Measurements from ENCODE around the gene CWF19L1.
"Not testable (repeated sequence)": the region's sequence is repeated elsewhere in the genome, so short reads cannot be mapped to it uniquely, and the experiment has no call there.

The CWF19L1 gene

DNA sequence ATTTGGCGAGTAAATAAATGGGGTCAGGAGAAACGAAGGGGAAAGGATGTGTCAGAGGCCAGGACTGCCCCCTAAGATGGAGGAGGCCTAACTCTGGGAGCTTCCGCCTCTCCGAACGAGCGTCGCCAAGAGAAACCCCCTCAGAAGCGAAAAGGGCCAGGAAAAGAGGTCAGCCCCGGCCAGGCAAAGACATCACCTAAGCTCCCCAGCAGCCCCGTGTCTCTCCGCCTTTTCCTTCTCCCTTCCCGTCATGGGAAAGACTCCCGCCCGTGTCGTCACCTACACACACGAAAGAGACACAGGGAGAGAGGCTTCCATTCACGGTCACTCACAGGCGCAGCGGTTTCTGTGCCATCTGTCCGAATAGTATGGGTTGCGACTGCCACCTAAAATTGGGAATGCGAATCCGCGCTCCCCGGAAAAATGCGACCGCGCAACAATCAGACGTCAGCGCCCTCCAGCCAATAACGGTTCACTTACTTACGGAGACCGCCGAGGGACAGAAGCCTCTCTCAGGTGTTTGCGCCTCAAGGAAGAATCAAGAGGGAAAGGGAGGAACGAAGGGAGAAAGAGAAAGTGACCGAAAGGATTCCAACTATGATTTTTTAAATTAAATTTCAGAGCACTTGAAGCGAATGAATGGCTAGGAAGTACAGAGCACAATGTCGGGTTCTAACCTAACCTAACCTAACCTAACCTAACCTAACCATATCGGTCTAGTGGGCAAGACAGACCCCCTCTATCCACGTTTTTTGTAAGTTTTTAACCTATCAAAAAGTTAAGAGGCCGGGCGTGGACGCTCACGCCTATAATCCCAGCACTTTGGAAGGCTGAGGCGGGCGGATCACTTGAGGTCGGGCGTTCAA is at the start of gene CWF19L1:
TSS of gene CWF19L1 (minus strand) at position 400 of the 866 bp plus-strand sequence. CDS start at position 355, 45 bp downstream.
- peak; percentile 91 for DNase-seq

DNA sequence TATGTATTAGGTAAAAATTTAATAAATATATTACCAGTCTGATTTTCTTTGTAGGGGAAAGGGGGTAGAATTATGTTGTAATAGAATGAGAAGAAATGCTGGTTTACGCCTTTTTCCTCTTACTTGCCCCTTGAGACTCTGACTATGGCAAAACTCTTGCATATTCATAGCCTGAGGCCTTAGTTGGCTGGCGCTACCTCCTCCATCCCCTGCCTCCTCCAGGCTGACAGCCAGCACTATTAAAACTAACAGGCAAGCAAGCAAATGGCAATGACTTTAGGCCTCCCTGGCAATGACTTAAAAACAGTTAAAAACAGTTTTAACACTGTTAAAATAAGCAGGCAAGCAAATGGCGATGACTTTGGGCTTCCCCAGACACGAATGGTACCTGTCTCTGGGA is 48.2 kb upstream of the CWF19L1 start:
- no peak for DNase-seq

DNA sequence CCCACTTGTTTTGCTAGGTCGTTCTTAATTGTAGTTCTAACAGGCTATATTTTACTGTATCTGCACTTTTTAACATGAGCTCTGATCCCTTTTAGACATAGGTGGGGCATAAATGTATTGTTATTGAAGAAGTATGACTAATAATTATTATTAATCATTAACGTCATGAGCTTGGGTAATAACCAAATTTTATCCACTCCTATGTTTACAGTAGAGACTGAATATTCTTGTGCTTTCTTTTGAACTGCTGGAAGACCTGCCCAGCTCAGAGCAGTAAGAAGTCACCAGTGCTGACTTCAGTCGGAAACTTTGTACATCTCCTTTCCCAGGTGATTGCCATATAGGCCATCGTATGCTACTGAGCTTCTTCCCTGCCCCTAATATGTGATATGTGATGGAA is 43.9 kb upstream of the CWF19L1 start:
- DNase-seq: no peak

DNA sequence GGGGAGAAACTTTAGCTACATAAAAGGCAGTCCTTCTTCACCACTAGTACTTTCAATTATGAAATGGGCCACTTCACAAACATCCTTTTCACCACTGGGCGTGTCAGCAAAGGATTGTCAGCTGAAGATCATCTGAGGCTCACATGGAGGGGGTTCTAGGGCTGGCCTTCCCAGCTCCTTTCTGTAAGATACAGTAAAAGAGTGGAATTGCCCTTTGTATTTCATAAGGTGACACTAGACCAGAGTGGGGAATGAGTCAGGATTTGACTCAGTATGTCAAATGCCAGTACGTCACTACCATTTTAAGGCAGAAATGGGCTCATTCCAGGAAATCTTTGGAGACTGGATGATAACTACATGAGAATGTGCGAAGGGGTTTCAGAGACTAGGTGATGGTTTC is 40.2 kb upstream of the CWF19L1 start:
- no peak for DNase-seq

DNA sequence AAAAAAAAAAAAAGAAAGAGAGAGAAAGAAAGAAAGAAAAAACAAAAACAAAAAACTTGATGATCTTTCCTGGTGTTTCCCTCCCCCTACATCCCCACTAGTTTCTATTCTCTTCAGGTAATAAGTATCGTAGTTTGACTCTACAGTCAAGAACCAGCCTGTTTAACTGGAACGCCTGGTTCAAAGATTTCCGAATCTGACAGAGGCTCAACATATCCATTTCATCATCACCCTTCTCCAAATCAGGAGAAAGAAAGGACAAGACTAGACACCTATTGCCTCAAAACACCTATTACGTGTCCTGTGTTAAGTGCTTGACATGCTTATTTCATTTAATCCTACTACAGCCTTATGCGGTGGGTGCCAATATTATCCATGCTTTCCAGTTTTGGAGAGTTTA is 39.4 kb upstream of the CWF19L1 start:
- DNase-seq: no peak

DNA sequence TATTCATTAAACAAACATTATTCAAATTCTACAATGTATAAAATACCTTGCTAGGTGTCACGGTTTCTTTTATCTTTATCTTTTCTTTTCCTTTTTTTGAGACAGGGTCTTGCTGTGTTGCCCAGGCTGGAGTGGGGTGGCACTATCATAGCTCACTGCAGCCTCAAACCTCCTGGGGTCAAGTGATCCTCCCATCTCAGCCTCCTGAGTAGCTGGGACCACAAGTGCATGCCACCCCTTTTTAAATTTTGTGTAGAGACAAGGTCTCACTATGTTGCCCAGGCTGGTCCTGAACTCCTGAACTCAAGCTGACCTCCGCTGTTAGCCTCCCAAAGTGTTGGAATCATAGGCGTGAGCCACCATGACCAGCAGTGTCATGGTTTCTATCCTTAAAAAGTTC is 37.0 kb upstream of the CWF19L1 start:
- no peak for DNase-seq

DNA sequence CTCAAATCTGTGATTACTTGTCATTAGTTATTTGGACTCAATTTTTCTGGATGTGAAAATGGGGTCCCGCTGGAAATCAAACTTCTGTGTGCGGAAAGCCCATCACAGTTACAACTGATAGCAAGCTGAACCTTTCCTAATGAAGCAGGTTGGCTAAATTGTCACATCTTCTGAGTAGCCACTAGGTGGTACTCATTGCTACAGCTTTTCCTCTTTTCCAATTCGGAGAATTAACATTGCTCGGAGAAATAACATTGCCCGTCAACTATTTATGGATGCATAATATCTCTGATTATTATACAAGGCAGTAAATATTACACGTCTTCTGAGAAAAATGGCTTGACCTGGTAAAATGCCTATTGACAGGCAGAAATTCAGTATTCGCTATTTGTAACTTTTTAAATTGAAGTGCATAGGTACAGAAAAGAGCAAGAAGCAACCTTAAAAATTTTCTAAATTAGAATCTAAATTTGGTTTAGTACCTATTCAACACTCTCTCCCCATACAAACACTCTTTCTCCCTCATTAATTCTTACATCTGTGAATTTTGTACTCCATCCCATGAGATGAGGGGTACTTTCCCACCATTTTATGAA is 36.4 kb upstream of the CWF19L1 start:
- no peak for DNase-seq

DNA sequence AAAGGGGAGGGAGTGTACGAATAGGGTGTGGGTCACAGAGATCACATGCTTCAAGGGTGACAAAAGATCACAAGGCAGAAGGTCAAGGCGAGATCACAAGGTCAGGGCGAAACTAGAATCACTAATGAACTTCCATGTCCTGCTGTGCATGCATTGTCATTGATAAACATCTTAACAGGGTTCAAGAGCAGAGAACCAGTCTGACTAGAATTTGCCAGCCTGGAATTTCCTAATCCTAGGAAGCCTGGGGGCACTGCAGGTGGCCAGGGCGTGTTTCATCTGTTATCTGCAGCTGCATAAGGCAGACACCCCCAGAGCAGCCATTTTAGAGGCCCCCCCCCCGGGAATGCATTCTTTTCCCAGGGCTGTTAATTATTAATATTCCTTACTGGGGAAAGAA is 33.7 kb upstream of the CWF19L1 start:
- not testable (repeated sequence) for DNase-seq

DNA sequence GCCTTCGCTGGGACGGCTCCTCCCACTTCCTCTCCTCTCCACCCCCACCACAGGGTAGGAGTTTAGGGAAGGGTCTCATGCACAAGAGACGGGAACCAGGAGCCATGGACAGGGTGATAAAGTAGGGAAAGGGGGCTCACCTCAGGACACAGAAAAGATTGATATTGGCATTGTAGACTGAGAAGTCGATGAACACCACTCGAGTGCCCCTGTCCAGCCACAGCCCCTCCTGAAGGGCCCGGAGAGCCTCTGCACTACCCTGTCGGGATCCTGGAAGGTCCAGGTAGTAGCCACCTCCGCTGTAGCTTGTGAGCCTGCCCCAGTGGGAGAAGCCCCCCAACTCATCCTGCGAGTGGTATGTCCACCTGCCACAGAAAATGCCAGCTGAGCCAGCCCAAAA is 29.8 kb upstream of the CWF19L1 start:
- no peak for DNase-seq

DNA sequence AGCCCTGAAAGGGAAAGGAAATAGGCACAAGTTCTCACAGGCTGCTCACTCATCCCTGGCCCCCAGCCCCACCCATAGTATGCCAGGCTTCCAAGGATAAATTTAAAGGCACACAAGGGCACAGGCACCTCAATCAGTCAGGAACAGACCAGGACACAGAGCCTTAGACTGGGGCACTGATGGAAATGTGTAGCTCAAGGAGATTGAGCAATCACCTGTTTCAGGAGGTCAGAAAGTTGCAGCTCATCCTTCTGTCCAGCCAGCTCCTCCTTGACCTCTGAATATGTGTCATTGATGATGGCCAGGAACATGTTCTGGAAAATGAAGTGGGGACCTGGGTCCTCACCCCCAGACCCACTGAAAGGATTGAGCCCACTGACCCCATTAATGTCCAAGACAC is 25.6 kb upstream of the CWF19L1 start:
- DNase-seq: no peak

DNA sequence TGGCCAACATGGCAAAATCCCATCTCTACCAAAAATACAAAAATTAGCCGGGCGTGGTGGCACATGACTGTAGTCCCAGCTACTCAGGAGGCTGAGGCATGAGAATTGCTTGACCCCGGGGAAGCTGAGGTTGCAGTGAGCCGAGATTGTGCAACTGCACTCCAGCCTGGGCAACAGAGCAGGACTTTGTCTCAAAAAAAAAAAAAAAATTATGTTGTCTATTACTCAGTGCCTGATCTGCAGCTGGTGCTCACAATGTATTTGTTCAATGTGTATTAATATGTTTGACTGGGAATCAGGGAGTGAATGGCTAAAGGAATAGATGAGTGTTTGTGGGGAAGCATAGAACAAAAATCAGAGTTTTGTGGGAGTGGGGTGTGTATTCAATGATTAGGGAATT is 24.9 kb upstream of the CWF19L1 start:
- DNase-seq: not testable (repeated sequence)

DNA sequence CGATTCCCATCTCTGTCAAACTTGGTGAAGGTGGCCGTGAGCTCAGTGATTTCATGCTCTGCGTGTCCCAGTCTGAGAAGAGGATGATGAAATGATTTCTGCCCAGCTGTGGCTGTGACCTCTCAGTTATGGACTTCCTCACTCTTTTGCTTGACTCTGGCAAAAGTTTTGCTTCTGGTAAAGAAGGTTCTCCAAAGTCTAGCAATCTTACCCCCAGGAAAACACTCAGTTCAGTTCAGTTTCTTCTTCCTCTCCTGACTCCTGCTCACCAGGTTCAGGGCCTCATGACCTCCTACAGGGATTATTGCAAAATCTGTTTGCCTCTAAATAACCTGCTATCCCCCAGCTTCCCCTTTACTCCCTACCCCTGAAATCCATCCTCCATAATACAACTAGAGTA is 23.9 kb upstream of the CWF19L1 start:
- DNase-seq: no peak

DNA sequence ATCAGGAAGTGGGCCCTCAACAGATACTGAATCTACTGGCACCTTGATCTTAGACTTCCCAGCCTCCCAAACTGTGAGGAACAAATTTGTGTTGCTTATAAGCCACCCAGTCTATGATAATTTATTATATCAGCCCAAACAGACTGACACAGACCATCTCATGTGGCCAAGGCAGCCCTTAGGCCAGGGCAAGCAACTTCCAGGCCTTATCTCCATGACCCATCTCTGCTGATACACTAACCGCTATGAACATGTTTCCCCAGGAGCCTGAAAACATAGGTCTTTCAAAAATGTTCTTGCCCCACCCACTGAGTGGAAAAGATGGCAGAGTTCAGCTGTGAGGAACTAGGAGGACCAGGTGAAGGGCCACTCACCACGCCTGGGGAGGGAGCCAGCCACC is 22.2 kb upstream of the CWF19L1 start:
- DNase-seq: no peak

DNA sequence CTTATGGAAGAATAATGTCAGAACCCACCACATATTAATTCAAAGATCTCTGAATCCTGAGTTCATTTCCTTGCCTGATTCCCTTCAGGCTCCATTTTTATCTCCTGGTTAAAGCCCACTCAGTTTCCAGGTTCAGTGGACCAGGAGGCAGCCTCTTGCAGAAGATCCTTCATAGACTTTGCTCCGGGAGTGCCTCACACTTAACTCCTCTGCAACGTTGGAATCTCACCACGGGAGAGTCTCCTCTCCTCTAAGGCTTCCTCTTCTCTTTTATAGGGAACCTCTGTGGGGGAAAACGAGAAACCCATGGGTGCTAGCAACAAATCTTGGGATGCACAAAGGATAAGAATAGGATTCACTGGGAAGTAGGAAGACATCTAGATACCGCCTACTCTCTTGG is 20.8 kb upstream of the CWF19L1 start:
- DNase-seq: no peak

DNA sequence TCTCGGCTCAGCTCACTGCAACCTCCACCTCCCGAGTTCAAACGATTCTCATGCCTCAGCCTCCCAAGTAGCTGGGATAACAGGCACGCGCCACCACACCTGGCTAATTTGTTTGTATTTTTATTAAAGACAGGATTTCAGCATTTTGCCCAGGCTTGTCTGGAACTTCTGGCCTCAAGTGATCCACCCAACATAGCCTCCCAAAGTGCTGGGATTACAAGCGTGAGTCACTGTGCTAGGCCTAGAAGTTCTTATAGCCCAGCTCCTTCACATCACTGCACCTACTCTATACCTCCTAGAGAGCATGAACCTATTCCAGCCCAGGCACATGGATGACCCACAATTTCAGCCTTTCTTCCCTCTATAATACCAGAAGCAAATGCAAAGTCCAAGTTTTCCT is 20.3 kb upstream of the CWF19L1 start:
- DNase-seq: no peak

DNA sequence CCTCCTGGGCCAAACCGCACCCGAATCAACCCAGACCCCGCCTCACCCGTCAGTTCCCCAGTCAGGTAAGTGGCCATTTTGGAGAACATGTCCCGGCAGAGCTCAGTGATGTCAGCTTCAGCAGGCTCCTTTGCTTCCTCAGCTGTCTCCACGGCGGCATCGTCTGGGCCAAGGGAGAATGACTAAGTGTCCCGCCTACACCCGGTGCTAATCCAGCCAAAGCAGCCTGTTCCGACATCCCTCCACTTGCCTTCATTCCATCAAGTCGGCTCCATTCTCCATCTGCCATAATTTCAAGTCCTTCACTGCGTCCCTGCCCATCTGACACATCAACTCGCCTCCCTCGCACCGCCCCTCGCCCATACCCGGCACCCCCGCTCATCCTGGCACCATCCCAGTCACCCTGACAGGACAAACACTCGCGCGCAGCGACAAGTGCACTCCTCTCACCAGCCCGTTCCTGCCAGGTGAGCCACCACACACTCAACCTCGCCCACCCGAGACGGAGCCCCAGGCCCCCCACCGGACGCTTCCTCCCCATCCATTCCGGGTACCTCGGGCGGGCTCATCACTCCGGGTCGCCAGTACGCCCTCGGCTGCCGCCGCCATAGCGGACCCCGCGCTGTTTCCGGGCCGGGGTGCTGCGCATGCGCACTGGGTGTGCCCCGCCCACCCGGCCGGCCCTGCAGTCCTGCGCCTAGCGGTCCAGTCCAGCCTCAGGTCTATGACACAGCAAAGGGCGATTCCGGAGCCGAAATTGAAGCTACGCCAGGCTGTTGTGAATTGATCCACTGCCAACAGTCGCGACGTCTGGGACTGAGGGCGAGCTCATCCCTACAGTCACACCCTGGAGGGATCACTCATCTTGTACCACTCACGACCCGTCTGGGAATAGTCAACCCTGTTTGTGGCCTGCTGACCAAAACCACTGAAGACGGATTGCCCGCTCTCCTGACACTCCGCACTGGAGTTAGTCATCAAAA is 18.9 kb upstream of the CWF19L1 start, which contains the start of gene BLOC1S2:
TSS of gene BLOC1S2 (minus strand) at position 630 of the 983 bp plus-strand sequence. CDS start at position 609, 21 bp downstream.
- peak; percentile 96 for DNase-seq

DNA sequence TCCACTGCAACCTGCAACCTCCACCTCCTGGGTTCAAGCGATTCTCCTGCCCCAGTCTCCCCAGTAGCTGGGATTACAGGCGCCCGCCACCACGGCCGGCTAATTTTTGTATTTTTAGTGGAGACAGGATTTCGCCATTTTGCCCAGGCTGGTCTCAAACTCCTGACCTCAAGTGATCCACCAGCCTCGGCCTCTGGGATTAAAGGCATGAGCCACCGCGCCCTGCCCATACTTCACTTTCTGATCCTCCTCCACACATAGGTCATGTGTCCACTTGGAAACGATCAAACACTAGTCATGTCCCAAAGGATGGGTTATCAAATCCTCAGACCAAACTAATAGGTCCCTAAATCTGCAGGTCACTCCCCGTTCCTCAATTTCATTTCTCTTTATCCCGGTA is 17.9 kb upstream of the CWF19L1 start:
- DNase-seq: not testable (repeated sequence)

DNA sequence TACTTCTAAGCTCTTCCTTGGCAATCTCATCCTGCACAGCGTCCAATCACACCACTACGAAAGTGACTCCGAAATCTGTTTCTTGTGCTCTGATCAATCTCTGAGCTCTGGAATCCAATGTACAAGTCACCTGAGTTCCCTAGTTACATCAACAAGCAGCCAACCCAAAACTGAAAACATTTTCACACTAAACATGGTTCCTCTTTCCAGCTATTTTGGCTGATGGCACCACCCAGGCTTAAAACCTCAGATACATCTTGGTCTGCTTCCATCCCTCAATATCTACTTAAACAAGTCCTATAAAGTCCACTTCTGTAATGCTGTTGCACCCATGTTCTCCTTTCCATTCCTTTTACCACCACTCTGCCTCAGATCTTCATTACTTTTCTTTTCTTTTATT is 15.5 kb upstream of the CWF19L1 start:
- DNase-seq: no peak

DNA sequence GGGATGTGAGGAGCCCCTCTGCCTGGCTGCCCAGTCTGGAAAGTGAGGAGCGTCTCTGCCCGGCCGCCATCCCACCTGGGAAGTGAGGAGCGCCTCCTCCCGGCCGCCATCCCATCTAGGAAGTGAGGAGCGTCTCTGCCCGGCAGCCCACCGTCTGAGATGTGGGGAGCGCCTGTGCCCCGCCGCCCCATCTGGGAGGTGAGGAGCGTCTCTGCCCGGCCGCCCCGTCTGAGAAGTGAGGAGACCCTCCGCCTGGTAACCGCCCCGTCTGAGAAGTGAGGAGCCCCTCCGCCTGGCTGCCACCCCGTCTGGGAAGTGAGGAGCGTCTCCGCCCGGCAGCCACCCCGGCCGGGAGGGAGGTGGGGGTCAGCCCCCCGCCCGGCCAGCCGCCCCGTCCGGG is 9.5 kb upstream of the CWF19L1 start:
- DNase-seq: not testable (repeated sequence)

DNA sequence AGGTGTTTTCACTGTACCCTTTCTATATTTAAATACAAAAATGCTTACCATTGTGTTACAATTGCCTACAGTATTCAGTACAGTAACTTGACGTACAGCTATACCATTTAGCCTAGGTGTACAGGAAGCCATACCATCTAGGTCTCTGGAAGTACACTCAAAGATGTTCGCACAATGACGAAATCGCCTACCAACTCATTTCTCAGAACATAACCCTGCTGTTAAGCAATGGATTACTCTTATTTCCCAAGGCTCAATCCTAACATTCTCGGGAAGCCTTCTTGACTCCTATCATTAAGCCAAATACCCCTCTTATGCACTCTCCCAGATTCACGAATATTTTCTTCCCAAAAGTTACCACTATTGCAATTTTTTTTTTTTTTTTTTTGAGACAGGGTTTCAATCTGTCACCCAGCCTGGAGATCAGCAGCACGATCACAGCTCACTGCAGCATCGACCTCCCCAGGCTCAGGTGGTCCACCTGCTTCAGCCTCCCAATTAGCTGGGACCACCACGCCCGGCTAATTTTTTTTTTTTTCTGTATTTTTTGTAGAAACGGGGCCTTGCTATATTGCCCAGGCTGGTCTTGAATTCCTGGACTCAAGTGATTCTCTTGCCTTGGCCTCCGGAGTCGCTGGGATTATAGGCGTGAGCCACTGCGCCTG is 1.5 kb downstream of the CWF19L1 start:
- DNase-seq: no peak

DNA sequence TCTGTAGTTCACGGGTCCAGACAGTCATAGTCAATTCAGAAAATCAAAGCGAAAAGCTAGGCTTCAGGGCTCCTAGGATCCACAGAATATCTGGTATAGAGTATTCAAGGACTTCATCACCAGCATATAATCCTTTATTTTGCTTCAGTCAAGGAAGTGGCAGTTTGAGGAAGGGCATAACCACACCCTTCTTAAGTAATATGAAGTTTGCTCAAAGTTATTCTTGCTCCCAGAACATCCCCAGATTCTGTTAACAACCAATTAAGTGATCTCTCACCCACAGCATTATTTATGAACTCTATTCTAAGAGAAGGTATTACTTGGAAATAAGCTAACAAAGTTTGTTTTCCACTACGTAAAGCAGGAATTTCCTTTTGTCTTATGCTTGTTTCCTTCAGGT is 13.2 kb downstream of the CWF19L1 start:
- DNase-seq: no peak

DNA sequence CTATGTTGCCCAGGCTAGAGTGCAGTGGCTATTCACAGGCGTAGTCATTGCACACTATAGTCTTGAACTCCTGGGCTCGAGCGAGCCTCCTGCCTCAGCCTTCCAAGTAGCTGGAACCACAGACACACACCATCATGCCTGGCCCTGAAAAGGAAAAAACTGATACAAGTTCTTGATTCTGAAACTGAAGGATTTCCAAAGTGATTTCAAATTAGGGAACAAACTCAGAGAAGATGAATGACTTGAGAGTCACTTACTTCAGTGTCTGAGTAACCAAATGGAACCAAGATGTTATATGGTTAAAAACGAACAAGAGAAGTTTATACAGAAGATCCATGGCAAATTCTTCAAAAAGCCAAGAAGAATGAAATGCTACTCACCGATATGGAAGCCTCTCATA is 14.4 kb downstream of the CWF19L1 start:
- no peak for DNase-seq

DNA sequence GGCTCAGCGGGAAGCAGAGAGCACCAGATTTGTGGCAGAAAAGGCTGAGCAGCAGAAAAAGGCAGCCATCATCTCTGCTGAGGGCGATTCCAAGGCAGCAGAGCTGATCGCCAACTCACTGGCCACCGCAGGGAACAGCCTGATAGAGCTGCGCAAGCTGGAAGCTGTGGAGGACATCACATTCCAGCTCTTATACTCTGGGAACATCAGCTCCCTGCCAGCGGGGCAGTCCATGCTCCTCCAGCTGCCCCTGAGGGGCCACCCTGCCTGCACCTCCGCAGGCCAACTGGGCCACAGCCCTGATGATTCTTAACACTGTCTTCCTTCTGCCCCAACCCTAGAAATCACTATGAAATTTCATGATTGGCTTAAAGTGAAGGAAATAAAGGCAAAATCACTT is 18.6 kb downstream of the CWF19L1 start:
- no peak for DNase-seq
